Measurements from ENCODE around the gene DERL3.
"Not testable (repeated sequence)": the region's sequence is repeated elsewhere in the genome, so short reads cannot be mapped to it uniquely, and the experiment has no call there.

The DERL3 gene

DNA sequence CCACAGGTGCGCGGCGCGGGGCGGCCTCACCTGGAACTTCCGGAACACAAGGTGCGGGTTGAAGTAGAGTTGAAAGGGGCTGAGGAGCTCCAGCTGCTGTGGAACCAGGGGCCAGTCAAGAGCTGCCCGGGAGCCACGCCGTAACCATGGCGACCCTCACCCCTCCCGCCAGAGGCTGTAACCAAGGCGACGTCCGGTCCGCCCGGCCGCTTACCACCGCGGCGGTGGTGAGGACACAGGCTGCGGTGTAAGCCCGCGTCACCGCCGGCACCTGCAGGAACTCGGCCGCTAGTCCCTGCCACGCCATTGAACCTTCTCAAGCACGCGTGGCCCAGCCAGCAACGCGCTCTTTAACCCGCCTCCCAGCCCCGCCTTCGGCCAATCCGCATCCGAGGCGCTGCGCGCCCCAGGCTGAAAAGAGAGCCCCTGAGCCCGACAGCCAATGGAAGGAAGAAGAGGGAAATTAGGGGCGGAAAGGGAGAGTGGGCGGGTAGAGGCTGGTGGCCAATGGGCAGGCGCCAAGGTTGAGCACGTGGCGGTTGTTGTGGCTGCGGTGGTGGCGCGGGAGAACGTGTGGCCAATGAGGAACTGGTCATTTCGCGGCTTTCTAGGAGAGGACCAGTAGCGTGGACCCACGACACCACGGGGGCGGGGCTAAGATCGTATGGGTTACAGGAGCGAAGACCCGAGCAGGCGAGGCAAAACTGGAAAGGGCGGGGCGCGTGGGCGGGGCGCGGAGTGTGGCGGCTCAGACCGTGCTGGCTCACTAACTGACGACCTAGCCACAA is at the start of gene DERL3:
Gene DERL3, minus strand, starts transcription at position 326 of the 788 bp plus-strand sequence. Its CDS starts 19 bp downstream, at position 307.
- DNase-seq: peak; percentile 98

DNA sequence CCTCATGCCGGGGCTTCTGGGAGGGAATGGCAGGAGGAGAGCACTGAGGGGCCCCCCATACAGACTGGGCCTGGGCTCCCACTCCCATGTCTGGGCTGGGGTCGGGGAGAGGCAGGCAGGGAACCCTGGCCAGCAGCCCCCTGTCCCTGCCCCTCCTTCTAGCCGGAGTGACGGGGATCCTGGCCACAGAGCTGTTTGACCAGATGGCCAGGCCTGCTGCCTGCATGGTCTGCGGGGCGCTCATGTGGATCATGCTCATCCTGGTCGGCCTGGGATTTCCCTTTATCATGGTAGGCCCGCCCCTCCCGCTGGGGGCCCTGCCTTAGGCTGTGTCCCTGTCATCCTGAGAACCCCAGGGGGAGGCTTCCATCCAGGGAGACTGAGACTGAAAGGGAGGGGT is 45.3 kb upstream of the DERL3 start:
- DNase-seq: no peak

DNA sequence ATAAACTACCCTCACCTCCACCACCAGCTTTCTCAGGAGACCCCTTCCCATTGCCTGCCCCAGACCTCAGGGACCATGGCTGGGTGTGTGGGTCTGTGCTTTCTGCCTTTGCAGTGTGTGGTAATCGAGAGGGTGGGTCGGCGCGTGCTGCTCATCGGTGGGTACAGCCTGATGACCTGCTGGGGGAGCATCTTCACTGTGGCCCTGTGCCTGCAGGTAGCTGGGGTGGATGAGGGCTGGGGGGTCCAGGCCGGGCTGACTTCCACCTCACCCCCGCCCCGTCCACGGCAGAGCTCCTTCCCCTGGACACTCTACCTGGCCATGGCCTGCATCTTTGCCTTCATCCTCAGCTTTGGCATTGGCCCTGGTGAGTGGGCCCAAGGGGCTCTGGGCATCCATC is 44.9 kb upstream of the DERL3 start:
- DNase-seq: no peak

DNA sequence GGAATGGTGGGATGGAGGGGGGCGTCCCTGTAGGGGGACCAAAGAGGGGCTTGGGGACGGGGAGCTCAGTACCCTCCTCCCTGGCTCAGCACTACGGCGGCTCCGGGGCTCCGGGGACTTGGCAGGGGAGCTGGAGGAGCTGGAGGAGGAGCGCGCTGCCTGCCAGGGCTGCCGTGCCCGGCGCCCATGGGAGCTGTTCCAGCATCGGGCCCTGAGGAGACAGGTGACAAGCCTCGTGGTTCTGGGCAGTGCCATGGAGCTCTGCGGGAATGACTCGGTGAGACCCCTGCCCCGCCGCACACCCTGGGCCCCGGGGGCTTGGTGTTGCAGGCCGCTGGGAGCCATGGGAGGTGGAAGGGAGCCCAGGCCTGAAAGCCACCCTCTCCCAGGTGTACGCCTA is 43.6 kb upstream of the DERL3 start:
- DNase-seq: no peak

DNA sequence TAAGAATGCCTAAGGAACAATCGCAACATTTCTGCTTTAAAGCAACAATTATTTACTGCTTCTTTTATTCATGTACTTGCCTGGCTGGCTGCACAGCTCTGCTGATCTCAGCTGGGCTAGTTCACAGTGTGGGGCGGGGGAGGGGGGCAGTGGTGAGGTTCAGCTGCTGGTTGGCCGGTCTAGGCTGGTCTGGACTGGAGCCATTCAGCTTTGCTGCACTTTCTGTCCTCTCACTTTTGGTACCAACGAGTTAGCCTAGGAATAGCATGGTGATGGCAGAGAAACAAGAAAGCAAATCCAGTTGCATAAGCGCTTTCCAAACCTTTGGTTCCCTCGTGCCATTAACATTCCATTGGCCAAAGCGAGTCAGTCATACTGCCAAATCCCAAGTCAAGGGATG is 39.4 kb upstream of the DERL3 start:
- DNase-seq: no peak

DNA sequence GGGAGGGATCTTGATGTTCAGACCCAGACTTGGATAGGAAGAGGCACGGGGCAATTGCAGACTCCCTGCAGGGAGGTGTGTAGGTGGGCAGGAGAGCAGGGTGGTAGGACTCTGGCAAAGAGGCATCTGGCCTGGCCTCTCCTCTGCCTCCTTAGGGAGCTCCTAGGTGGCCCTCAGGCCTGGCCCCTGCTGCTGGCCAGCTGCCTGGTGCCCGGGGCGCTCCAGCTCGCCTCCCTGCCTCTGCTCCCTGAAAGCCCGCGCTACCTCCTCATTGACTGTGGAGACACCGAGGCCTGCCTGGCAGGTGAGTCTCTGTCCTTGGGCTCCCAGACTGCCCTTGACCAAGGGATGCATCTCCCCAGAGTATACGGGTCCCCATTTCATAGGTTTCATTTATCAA is 38.8 kb upstream of the DERL3 start:
- DNase-seq: no peak

DNA sequence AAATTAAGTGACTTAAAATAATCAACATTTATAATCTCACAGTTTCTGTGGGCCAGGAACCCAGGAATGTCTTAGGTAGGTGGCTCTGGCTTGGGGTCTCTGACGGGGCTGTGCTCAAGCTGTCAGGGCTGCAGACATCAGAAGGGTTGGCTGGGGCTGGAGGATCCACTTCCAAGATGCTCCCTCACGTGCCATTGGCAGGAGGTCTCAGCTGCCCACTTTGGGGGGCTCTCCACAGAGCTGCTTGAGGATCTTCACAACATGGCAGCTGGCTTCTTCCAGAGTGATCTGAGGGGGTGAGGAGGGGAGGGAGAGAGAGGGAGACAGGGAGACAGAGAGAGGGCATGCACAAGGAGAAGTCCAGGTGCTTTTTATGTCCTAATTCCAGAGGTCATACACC is 37.0 kb upstream of the DERL3 start:
- no peak for DNase-seq

DNA sequence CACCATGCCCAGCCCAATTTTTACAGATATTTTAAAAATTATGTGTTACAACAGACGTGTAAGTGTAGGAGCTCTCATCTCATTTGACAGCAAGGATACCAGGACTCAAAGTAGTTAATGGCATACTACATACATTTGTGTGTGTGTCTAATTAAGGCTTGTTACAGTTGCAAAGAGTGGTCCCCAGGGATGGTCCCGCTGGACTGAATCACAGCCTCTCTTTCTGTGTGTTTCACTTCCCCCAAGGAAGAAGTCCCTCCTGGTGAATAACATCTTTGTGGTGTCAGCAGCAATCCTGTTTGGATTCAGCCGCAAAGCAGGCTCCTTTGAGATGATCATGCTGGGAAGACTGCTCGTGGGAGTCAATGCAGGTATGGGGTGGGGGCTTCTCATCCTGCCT is 36.1 kb upstream of the DERL3 start:
- DNase-seq: no peak

DNA sequence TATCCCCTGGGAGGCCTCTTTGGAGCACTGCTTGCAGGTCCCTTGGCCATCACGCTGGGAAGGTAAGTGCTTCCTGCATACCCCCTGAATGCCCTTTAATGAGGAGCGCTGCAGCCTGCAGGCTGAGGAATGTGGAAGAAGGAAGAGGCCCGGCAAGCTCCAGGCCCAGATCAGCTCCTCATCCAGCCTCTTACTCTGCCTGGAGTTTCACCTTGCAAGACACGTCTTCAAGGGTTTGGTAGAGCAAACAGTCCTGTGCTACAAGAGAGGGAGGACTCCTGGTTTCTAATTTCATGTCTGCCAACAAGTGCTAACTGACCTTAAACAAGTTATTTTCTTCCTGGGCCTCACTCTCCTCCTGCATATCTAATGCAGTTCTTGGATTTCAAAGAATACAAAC is 29.8 kb upstream of the DERL3 start:
- no peak for DNase-seq

DNA sequence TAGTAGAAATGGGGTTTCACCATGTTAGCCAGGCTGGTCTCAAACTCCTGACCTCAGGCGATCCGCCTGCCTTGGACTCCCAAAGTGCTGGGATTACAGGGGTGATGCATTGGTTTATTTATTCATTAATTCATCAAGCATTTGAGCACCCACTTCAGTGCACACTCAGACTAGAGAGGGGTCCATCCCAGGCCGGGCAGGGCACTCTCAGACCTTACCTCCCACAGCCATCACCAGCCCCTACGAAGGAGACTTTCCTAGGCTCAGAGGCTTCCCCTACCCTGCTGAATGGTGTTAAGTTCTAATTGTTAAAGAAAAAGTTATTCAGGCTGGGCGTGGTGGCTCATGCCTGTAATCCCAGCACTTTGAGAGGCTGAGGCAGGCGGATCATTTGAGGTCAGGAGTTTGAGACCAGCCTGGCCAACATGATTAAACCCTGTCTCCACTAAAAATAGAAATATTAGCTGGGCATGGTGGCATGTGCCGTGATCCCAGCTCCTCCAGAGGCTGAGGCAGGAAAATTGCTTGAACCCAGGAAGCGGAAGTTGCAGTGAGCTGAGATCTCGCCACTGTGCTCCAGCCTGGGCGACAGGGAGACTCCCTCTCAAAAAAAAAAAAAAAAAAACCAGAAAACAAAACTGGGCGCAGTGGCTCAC is 25.8 kb upstream of the DERL3 start:
- DNase-seq: not testable (repeated sequence)

DNA sequence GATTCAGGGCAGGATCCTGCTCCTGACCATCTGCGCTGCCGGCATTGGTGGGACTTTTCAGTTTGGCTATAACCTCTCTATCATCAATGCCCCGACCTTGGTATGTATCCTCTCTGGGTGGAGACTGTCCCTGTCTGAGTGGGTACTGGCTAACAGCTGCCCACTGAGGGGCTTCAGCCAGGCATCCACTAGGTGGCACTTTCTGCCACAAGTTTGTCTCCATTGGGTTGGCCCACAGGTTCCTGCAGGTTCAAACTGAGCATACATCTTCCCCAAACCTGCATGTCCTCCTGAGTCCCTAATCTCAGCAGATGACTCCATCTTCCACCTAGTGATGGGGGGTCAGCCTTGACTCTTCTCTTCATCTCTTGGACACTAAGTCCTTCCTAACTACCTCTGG is 23.3 kb upstream of the DERL3 start:
- DNase-seq: peak; percentile 13

DNA sequence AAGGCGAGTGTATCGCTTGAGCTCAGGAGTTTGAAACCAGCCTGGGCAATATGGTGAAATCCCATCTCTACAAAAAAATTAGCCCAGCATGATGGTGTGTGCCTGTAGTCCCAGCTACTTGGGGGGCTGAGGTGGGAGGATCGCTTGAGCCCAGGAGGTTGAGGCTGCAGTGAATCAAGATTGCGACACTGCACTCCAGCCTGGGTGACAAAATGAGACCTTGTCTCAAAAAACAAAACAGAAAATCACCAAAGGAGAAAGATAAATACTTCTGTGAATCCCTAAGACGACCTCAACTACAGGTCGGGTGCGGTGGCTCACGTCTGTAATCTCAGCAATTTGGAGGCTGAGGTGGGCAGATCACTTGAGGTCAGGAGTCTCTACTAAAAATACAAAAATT is 21.4 kb upstream of the DERL3 start:
- not testable (repeated sequence) for DNase-seq

DNA sequence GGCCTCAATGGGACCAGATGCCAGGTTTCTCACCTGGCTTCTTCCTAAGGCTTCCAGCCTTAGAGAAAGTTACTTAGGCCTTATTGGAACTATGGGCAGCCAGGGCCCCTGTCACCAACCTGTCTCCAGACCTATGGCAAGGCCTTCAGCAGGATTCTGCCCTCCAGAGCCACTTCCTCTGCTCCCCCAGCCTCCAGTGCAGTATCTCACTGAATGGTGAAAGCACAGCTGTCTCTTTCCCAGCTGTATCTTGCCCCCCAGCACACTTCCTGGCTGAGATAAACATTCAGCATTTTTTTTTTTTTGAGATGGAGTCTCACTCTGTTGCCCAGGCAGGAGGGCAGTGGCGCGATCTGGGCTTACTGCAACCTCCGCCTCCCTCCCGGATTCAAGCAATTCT is 20.4 kb upstream of the DERL3 start:
- no peak for DNase-seq

DNA sequence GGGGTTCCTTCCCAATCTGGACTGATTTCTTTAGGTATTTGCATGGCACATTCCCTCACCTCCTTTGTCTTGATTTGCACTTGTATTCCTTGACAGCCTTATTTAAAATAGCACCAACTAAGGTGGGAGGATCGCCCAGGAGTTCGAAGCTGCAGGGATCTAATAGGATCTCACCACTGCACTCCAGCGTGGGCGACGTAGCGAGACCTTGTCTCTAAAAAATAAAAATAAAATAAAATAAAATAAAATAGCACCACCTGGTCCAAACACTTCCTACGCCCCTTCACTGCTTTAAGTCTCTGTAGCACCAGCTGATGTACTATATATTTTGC is 19.6 kb upstream of the DERL3 start:
- DNase-seq: no peak

DNA sequence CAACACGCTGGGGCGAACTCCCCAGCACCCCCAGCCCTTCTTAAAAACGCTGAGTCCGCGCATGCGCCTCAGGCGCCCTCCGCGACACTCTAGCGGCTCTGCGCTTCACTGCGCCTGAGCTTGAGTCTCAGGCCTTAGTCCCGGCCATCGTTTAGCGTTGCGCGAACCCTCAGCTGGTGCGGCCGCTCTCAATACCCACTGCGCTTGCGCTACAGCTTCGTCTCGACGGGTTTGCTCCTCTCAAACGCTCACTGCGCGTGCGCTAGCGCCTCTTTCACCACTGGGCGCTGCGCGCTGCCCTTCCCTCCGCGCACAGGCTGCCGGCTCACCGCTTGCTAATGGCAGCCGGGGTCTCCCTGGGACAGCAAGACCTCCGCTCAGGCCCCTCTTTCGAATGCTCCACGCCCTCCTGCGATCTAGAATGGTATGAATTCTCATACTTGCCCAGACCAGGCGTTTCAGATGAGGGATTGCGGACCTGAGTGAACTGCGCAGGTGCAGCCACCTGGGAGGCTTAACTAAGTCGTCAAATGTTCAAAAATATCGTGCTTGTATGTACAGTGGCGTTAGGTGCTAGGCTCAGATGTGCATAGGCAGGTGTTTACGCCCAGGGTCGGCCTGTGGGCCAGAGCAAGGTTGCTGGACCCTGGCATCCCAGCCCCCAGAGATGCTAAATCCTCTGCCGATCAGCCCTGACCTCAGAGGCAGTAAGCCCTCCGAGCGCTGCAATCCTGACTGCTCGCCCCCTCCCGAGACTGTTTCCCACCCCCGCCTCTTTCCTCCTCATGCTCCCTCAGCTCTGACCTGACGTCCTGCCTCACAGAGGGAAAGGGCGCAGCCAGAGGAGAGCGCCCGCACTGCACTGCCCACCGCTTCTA is 19.0 kb upstream of the DERL3 start, which contains the start of gene SLC2A11:
Gene SLC2A11, plus strand, starts transcription at position 270 of the 878 bp plus-strand sequence. Its CDS starts 125 bp downstream, at position 395.
- peak; percentile 94 for DNase-seq

DNA sequence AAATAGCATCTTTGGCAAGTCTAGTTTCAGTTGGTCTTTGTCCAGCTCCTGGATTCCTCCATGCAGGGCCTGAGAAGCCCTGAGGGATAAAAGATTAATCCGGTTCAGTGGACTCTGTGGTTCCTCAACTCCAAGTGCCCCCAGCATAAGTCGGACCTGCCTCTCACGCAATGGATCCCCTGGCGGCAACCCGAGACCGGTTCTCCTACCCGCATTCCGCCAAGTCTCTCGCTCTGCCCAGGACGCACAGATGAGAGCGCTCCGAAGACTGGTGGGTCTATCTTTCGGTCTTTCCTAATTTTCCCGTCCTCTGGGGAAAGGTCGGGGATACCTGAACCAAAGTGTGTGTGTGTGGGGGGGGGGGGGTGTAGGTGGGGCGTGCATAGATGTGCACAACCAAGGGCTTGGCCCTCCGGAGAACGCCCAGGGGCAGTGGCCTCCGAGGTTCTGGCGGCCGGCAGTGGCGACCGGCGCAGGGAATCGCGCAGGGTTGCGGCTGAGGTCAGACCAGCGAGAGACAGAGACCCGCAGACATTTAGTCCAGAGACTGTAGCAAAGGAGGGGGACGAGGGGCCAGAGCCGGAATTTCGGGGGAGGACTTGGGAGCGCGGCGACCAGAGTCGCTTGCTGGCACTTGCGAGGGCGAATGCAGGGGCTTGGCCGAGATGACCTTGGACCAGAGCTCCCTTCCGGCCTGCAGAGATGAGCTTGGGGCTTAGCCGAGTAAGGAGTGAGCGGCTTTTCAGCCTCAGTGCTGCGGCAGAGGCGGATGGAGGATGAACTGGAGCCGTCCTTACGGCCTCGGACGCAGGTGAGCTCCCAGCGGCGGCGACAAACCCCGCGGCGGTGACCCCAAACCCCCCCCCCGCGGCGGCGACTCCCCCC is 18.2 kb upstream of the DERL3 start:
- no peak for DNase-seq

DNA sequence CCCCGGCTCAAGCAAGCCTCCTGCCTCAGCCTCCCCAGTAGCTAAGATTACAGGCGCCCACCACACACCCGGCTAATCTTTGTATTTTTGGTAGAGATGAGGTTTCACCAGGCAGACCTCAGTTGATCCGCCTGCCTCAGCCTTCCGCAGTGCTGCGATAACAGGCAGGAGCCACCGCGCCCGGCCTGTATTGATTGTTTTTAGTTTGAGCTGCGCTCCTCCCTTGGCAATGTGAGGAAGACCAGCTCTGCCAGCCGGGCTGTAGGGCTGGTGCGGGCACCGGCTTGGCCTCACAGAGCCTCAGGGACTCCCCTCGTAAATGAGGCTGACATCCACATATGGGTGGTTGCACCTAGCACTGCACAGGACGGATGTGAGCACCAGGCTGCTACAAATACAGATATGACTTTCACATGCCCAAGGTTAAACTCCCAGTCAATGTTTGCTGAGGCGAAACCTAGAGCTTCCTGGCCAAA is 11.4 kb upstream of the DERL3 start:
- DNase-seq: no peak

DNA sequence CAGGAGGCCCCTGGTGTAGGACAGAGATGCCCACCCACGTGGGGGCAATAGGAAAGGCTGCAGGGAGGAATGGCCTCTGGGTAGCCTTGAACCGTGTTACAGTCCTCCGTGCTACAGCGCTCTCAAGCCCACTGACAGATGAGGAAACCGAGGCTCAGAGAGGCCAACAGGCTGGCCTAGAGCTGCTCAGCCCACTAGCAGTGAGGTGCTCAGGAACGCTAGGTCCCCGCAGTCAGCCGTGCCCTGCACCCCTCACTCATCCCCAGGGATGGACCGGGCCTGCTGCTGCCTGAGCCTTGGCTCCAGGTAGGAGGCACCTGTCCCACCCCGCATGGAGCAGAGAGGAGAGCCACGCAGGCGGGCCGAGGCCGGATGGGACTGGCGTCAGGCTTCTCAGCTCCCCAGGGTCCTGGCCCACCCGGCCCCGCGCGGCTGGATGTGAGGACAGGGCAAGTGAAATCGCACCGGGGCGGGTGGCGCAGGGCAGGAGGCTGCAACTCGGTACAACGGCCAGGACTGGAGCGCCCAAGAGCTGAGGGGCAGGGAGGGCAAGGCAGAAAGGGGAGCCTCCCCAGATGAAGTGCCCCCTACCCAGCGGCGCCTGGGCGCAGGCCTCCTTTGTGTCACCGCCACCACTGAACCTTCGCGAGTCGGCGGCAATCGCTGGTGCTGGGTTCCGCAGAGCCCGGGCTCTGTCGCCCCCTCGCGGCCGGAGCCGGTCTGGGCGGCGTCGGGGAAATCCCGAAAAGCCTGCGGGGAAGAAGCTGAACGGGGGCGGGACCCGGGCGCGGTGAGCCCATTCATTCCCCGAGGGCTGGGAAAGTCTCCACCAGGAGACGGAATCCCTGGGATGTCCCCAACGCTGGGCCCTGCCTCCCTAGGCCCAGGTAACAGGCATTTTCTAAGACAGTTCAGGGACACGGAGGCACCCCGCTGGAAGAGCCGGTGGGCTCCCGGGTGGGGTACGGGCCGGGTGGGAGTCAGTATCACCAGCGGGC is 10.5 kb upstream of the DERL3 start:
- peak; percentile 74 for DNase-seq

DNA sequence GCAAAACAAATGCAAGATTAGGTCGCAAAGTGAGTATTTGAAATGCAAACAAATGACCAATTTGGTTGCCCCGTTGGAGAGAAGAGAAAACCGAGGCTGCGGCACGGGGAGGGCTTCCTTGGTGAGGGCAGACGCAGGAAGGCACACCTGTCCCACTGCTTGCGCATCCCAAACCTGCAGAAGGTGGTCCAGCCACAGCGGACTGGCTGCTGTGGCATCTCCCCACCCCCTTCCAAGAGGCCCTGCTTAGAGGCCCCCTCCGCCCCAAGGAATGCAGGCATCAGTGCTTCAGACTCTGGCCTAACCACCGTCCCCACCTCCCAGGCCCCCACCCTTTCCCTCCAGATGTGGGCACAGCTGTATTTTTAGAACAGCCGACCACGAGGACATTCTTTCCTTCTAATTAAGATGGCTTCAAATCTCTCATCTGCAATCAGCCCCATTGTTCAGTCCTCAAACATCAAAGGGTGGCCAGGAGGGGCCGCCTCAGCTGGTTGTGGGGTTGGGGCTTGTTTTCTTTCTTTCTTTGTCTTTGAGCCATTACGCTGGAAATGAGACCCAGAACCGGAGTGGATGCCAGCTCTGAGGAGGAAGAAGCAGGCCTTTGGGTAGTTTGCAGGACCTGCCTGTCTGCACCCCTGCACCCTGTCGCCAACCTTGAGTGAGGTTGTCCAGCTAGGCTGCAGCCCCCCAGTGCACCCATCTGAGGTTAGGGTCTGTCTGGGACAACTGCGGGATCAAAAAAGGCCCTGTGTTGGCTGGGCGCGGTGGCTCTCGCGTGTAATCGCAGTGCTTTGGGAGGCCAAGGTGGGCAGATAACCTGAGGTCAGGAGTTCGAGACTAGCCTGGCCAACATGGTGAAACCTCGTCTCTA is 9.4 kb upstream of the DERL3 start:
- DNase-seq: no peak

DNA sequence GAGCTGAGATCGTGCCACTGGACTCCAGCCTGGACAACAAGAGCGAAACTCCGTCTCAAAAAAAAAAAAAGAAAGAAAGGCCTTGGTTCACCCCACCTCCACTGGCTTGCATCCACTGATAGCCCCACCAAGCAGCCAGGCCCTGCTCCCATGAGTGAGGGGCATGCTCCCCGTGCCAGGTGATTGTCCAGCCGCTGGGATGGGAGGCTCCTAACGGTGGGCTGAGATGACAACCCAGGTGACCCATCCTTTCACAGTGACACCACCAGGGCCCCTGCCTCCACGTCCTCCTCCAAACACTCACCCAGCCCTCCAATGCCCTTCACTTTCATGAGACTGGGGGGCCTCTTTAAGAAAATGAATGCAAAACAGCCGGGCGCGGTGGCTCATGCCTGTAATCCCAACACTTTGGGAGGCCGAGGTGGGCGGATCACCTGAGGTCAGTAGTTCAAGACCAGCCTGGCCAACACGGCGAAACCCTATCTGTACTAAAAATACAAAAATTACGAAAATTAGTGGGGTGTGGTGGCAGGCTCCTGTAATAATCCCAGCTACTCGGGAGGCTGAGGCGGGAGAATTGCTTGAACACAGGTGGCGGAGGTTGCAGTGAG is 8.6 kb upstream of the DERL3 start:
- no peak for DNase-seq

Data from stimulated activated naive CD4-positive, alpha-beta T cell treated with Interleukin-2 at 50 U/mL for 16 hours (primary cell).